ENCODE results near the gene ATP5F1D.

DNA sequence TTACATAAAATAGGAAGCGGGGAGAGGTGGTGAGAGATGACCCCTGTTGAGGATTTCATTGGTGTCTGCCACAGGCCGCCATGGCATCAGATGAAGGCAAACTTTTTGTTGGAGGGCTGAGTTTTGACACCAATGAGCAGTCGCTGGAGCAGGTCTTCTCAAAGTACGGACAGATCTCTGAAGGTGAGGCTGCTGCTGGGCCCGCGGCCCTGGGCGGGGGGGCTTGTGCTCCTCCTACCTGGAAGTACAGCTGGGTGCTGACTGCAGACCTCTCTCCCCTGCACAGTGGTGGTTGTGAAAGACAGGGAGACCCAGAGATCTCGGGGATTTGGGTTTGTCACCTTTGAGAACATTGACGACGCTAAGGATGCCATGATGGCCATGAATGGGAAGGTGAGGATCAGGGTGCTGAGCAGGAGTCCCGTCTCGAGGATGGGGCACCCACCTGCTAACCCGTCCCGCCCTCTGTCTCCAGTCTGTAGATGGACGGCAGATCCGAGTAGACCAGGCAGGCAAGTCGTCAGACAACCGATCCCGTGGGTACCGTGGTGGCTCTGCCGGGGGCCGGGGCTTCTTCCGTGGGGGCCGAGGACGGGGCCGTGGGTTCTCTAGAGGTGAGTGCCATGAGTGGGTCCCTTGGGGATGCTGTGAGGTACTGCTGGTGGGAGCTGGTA, 29.4 kb downstream of the ATP5F1D start:
- TF ChIP-seq YY1 (IDR thresholded peaks at IDR 0.05; ENCODE audit: insufficient read depth, insufficient read length) = no peak
- no peak for TF ChIP-seq ZNF274 (IDR thresholded peaks at IDR 0.05; ENCODE audit: low read depth, low read length)
- TF ChIP-seq SUZ12 (IDR thresholded peaks at IDR 0.05; ENCODE audit: extremely low read depth, insufficient read depth, insufficient read length) = no peak
